Neural progenitor cell (in vitro differentiated cells): ENCODE results near the gene AKAP3. TPM values are rescaled to one million over a fixed set of nuclear protein-coding genes. Genes with fewer than 3 reads are reported as not detected.
A peak's percentile ranks its signal among the peaks of the same experiment; 100 is the strongest.

Experiments
- DNase-seq: peaks from one replicate; pipeline ENCODE4 v3.0.0-alpha.2; 2016; ENCODE audit warnings: low spot score
- H2AFZ ChIP-seq: fragments of 200-600 bp; sonication (generic); replicated peaks from 2 replicates; pipeline ENCODE4 v1.6.1; 2016; ENCODE audit warnings: antibody characterized with exemption
- H3F3A ChIP-seq: fragments of 200-600 bp; sonication (generic); 2 replicates; pipeline ENCODE4 v1.6.1; 2016; ENCODE audit warnings: antibody characterized with exemption, low read depth
- H3K27ac ChIP-seq: fragments of 200-600 bp; sonication (generic); 2 replicates; pipeline ENCODE4 v1.5.1; 2016; ENCODE audit warnings: mild to moderate bottlenecking
- H3K27me3 ChIP-seq: fragments of 200-600 bp; sonication (generic); 2 replicates; pipeline ENCODE4 v1.6.1; 2016; ENCODE audit warnings: mild to moderate bottlenecking, moderate library complexity
- H3K36me3 ChIP-seq: fragments of 200-600 bp; sonication (generic); 2 replicates; pipeline ENCODE4 v1.5.1; 2016
- H3K4me1 ChIP-seq: fragments of 200-600 bp; sonication (generic); 2 replicates; pipeline ENCODE4 v1.6.1; 2016; ENCODE audit warnings: mixed run types
- H3K4me2 ChIP-seq: fragments of 200-600 bp; sonication (generic); 2 replicates; pipeline ENCODE4 v1.6.1; 2016
- H3K4me3 ChIP-seq: fragments of 200-600 bp; sonication (generic); 2 replicates; pipeline ENCODE4 v1.5.1; 2016
- H3K79me2 ChIP-seq: fragments of 200-600 bp; sonication (generic); 2 replicates; pipeline ENCODE4 v1.6.1; 2016; ENCODE audit warnings: low read depth
- H3K9ac ChIP-seq: fragments of 200-600 bp; sonication (generic); 2 replicates; pipeline ENCODE4 v1.6.1; 2016
- H3K9me3 ChIP-seq: fragments of 200-600 bp; sonication (generic); 2 replicates; pipeline ENCODE4 v1.5.1; 2016; ENCODE audit warnings: low read depth
- H4K20me1 ChIP-seq: fragments of 200-600 bp; sonication (generic); 2 replicates; pipeline ENCODE4 v1.6.1; 2016; ENCODE audit warnings: low read depth
- H3K27ac Mint-ChIP-seq: 3 replicates; pipeline ENCODE4 v1.8.0; 2021; ENCODE audit warnings: mixed read lengths
- H3K27me3 Mint-ChIP-seq: 2 replicates; pipeline ENCODE4 v1.8.0; 2022; ENCODE audit warnings: low read depth, mild to moderate bottlenecking, inconsistent platforms, moderate library complexity, mixed read lengths; ENCODE audit not compliant: insufficient read depth
- H3K36me3 Mint-ChIP-seq: 3 replicates; pipeline ENCODE4 v1.8.0; 2021; ENCODE audit warnings: mixed read lengths
- H3K4me1 Mint-ChIP-seq: 3 replicates; pipeline ENCODE4 v1.8.0; 2021; ENCODE audit warnings: mixed read lengths
- H3K4me3 Mint-ChIP-seq: 3 replicates; pipeline ENCODE4 v1.8.0; 2021; ENCODE audit warnings: mild to moderate bottlenecking, moderate library complexity, mixed read lengths
- H3K9me3 Mint-ChIP-seq: 3 replicates; pipeline ENCODE4 v1.8.0; 2020; ENCODE audit warnings: mixed read lengths
- EZH2 ChIP-seq: fragments of 200-600 bp; sonication (generic); IDR thresholded peaks from 2 replicates; pipeline ENCODE4 v1.6.1; 2017; ENCODE audit warnings: antibody characterized with exemption, mild to moderate bottlenecking, moderate library complexity
- EZH2phosphoT487 ChIP-seq: fragments of 200-600 bp; sonication (generic); IDR thresholded peaks from 2 replicates; pipeline ENCODE4 v1.6.1; 2017; ENCODE audit warnings: antibody characterized with exemption
- total RNA-seq: library from RNA; depleted of rRNA; stranded (reverse); fragments of >200 nt; gene quantifications from 2 replicates; pipeline ENCODE4 v1.2.3, GENCODE V29; 2015; ENCODE audit warnings: low replicate concordance
- TF ChIP-seq, protein P1 (sequence below): fragments of 200-600 bp; sonication (generic); IDR thresholded peaks from 2 replicates; pipeline ENCODE4 v1.5.1; 2017; ENCODE audit warnings: antibody characterized with exemption, mild to moderate bottlenecking

AKAP3 gene
- total RNA-seq, 1 donor from 2014 or later: 3.0 TPM

GRCh38 chr12:4603946-4604345 lies 44.9 kb downstream of the AKAP3 start:
- H3K27me3 ChIP-seq: no peaks in the 10 kb centered on the region
- no peak overlapping the region for H3K4me3 ChIP-seq
- Mint-ChIP-seq H3K27me3 (no peaks in the 10 kb centered on the region), H3K36me3 (peaks cover 2% of the 10 kb centered on the region), H3K27ac (no peak overlapping the region), H3K4me1 (peaks cover 8% of the 10 kb centered on the region), H3K4me3 (no peak overlapping the region), H3K9me3 (no peaks in the 10 kb centered on the region)
- H3K4me2 ChIP-seq: no peak overlapping the region
- H3K9me3 ChIP-seq: no peaks in the 10 kb centered on the region
- no peaks in the 10 kb centered on the region for H3K36me3 ChIP-seq
- TF ChIP-seq EZH2phosphoT487: no peak
- no peak for TF ChIP-seq EZH2
- TF ChIP-seq, protein P1, sequence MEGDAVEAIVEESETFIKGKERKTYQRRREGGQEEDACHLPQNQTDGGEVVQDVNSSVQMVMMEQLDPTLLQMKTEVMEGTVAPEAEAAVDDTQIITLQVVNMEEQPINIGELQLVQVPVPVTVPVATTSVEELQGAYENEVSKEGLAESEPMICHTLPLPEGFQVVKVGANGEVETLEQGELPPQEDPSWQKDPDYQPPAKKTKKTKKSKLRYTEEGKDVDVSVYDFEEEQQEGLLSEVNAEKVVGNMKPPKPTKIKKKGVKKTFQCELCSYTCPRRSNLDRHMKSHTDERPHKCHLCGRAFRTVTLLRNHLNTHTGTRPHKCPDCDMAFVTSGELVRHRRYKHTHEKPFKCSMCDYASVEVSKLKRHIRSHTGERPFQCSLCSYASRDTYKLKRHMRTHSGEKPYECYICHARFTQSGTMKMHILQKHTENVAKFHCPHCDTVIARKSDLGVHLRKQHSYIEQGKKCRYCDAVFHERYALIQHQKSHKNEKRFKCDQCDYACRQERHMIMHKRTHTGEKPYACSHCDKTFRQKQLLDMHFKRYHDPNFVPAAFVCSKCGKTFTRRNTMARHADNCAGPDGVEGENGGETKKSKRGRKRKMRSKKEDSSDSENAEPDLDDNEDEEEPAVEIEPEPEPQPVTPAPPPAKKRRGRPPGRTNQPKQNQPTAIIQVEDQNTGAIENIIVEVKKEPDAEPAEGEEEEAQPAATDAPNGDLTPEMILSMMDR: no peak
- no peak for DNase-seq
- no peak overlapping the region for H2AFZ ChIP-seq
- peaks cover 11% of the 10 kb centered on the region for H3F3A ChIP-seq
- no peak overlapping the region for H3K9ac ChIP-seq
- peaks cover 10% of the 10 kb centered on the region for H3K79me2 ChIP-seq
- no peaks in the 10 kb centered on the region for H4K20me1 ChIP-seq
- H3K27ac ChIP-seq: no peak overlapping the region
- peaks cover 28% of the 10 kb centered on the region for H3K4me1 ChIP-seq

GRCh38 chr12:4603421-4603820 lies 45.4 kb downstream of the AKAP3 start:
- Histone ChIP-seq H3F3A (peaks cover 11% of the 10 kb centered on the region), H2AFZ (no peak overlapping the region), H3K36me3 (no peaks in the 10 kb centered on the region), H3K27ac (no peak overlapping the region), H3K27me3 (no peaks in the 10 kb centered on the region), H4K20me1 (no peaks in the 10 kb centered on the region), H3K79me2 (peaks cover 10% of the 10 kb centered on the region), H3K4me1 (peaks cover 28% of the 10 kb centered on the region), H3K9me3 (no peaks in the 10 kb centered on the region), H3K9ac (no peak overlapping the region), H3K4me2 (no peak overlapping the region), H3K4me3 (no peak overlapping the region)
- Mint-ChIP-seq H3K4me1 (peaks cover 8% of the 10 kb centered on the region), H3K27ac (no peak overlapping the region), H3K27me3 (no peaks in the 10 kb centered on the region), H3K4me3 (no peak overlapping the region), H3K9me3 (no peaks in the 10 kb centered on the region), H3K36me3 (peaks cover 2% of the 10 kb centered on the region)
- no peak for DNase-seq
- TF ChIP-seq, protein P1: no peak
- TF ChIP-seq EZH2 (no peak), EZH2phosphoT487 (no peak)

- H3K9ac ChIP-seq: no peak overlapping the region
- H3K9me3 ChIP-seq: no peaks in the 10 kb centered on the region
- no peaks in the 10 kb centered on the region for H3K36me3 ChIP-seq
- no peak overlapping the region for H3K4me2 ChIP-seq
- no peaks in the 10 kb centered on the region for H4K20me1 ChIP-seq
- no peak overlapping the region for H3K4me3 ChIP-seq
- no peaks in the 10 kb centered on the region for H3K36me3 Mint-ChIP-seq
- H3K4me1 Mint-ChIP-seq: no peaks in the 10 kb centered on the region
- H2AFZ ChIP-seq: no peak overlapping the region
- H3F3A ChIP-seq: no peaks in the 10 kb centered on the region
- H3K4me1 ChIP-seq: peaks cover 10% of the 10 kb centered on the region
- no peaks in the 10 kb centered on the region for H3K27me3 Mint-ChIP-seq
- no peaks in the 10 kb centered on the region for H3K79me2 ChIP-seq
- no peak for DNase-seq
- H3K27me3 ChIP-seq: no peaks in the 10 kb centered on the region
- TF ChIP-seq EZH2phosphoT487 (no peak), EZH2 (no peak)
- TF ChIP-seq, protein P1: no peak
- H3K4me3 Mint-ChIP-seq: no peak overlapping the region
- H3K27ac ChIP-seq: no peak overlapping the region
- no peaks in the 10 kb centered on the region for H3K9me3 Mint-ChIP-seq
- H3K27ac Mint-ChIP-seq: peak overlapping the region; percentile 75
These were observed 53.0 kb downstream of the AKAP3 start for GRCh38 chr12:4595881-4596280.
